Astrocyte of the spinal cord (primary cell): ENCODE results near the gene PCDH15.
"Not testable (repeated sequence)": the region's sequence is repeated elsewhere in the genome, so short reads cannot be mapped to it uniquely, and the experiment has no call there.

Experiments
- DNase-seq: peaks from one replicate; pipeline ENCODE4 v3.0.0; 2011; ENCODE audit warnings: low read depth, low spot score
- H3K4me3 ChIP-seq: 2 replicates; pipeline ENCODE4 v1.5.1; 2011; ENCODE audit warnings: low read depth, mild to moderate bottlenecking, low read length, moderate library complexity
- in situ Hi-C: cut with HindIII; loops from 2 replicates; pipeline ENCODE4 v1.10.0; 2017; ENCODE audit warnings: low sequenced_read_pairs
- TF ChIP-seq, protein P1 (sequence below): IDR thresholded peaks from 2 replicates; pipeline ENCODE4 v1.5.1; 2012; ENCODE audit warnings: low read depth, mild to moderate bottlenecking, low read length, inconsistent platforms

Gene PCDH15

DNA sequence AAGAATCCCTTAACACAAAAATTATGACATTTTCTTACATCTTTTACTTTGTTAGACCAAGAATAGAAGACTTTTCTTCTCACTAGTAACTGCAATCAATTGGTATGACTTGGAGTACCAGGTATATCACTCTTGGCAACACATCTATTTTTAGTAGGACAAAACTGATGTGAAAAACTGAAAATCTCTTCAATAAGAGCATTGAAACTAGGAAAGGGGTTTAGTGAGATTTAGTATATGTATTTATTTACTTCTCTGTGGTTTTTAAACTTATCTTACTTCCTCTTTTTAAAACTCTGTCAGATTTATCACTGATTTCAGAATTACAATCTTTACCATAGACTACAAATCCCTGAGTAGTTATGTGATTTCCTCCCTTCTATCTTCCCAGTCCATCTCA lies 366.2 kb downstream of the PCDH15 start:
- H3K4me3 ChIP-seq: no peak overlapping the region
- TF ChIP-seq, protein P1, sequence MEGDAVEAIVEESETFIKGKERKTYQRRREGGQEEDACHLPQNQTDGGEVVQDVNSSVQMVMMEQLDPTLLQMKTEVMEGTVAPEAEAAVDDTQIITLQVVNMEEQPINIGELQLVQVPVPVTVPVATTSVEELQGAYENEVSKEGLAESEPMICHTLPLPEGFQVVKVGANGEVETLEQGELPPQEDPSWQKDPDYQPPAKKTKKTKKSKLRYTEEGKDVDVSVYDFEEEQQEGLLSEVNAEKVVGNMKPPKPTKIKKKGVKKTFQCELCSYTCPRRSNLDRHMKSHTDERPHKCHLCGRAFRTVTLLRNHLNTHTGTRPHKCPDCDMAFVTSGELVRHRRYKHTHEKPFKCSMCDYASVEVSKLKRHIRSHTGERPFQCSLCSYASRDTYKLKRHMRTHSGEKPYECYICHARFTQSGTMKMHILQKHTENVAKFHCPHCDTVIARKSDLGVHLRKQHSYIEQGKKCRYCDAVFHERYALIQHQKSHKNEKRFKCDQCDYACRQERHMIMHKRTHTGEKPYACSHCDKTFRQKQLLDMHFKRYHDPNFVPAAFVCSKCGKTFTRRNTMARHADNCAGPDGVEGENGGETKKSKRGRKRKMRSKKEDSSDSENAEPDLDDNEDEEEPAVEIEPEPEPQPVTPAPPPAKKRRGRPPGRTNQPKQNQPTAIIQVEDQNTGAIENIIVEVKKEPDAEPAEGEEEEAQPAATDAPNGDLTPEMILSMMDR: no peak
- in situ Hi-C loops: no loop called here
- no peak for DNase-seq

DNA sequence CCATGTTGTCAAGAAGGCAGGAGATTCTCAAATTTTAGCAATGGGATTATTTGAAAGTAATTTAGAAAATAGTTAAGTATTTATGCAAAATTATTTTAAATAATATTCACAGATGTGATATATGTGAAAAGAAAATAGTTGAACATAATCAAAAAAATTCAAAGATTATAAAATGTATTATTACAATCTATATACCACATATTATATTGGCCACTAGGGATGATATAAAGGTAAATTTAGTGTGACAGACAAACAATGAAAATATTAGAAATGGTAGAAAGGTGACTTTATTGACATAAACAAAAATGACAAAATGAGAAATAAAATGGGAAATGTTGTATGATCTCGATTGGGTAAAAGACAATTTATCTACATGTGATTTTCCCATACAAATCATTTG lies 385.5 kb downstream of the PCDH15 start:
- H3K4me3 ChIP-seq: no peak overlapping the region
- no peak for DNase-seq
- TF ChIP-seq, protein P1: no peak
- in situ Hi-C loops: no loop called here

DNA sequence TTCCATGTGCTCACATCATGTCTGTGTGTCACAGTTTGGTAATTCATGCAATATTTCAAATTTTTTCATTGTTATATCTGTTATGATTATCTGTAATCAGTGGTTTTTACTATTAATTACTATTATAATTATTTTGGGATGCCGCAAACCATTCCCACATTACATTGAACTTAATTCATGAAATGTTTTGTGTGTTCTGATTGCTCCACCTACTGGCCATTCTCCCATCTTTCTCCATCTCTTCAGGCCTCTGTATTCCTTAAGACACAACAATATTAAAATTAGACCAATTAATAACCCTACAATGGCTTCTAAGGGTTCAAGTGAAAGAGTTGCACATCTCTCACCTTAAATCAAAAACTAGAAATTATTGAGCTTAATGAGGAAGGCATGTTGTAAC lies 398.5 kb downstream of the PCDH15 start:
- no peak overlapping the region for H3K4me3 ChIP-seq
- DNase-seq: peak; percentile 33
- TF ChIP-seq, protein P1: peak; percentile 37
- in situ Hi-C loops: no loop called here

DNA sequence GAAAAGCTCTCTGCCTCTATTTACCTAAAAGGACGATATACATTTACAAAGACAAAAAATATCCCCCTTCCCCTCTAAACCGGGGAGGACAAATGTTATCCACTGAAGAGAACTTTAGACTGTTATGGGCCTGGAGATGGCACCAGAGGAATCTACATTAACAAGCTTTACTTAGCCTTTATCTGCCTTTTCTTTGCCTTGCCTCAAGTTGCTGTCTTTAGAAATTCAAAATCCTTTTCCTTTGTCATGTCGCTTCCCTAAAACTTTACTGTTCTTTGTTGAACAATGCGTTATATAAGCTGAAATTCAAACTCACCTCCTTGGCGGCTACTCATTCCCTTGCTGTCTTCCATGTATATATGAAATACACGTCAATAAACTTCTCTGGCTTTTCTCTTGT lies 405.0 kb downstream of the PCDH15 start:
- in situ Hi-C loops: no loop called here
- DNase-seq: no peak
- TF ChIP-seq, protein P1: no peak
- no peak overlapping the region for H3K4me3 ChIP-seq

DNA sequence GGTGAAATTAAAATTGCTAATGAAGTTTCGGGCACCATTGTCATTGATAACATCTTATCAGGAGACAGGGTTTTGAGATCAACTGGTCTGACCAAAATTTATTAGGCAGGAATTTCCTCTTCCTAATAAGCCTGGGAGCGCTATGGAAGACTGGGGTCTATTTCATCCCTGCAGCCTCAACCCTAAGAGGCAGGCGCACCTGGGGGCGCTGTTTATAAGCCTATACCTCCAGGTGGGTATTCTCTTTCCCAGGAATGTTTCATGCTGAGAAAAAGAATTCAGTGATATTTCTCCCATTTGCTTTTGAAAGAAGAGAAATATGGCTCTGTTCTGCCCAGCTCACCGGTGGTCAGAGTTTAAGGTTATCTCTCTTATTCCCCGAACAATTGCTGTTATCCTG lies 406.4 kb downstream of the PCDH15 start:
- DNase-seq, in situ Hi-C loops, H3K4me3 ChIP-seq: not testable (repeated sequence)

DNA sequence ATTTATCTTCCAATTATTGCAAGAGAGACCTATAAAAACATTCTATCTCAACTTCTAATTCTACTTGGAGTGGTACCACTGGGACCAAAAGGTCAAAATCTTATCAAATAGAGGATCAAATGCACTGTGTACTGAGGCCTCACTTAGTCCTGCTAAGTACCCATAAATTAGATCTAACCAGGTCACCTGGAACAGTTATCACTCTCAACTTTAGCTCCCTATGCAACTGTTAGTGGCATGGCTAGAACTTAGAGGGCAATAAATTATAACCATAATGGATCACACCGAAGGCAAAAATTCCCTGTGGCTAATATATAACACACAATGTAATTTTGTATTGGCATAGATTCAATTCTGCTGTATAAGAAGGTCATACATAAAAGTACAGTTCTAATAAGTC lies 428.9 kb downstream of the PCDH15 start:
- TF ChIP-seq, protein P1: no peak
- DNase-seq: no peak
- in situ Hi-C loops: no loop called here
- no peak overlapping the region for H3K4me3 ChIP-seq

DNA sequence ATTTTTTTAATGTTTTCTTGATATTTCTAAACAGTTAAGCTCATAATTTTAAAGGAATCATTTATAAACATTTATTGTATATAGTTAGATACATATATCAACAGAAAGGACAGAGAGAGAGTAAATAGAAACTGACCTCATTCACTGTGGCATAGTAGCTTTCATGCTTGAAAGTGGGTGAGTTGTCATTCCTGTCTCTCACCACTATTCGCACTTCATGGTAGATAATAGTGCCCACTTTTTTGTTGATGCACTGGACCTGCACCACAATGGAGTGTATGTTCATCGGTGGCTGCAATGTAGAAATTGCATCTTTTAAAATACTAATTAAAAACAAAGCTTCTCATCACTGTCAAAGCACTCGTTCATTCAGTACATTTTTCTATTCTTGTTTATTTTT lies 432.0 kb downstream of the PCDH15 start:
- no peak for DNase-seq
- TF ChIP-seq, protein P1: no peak
- in situ Hi-C loops: no loop called here
- no peak overlapping the region for H3K4me3 ChIP-seq
